KMS-11 (cell line): ENCODE data around the gene GPHN.

Experiments
- H2AFZ ChIP-seq: fragments of 200-600 bp; sonication (generic); 2 replicates; pipeline ENCODE4 v1.6.1; 2016; ENCODE audit warnings: antibody characterized with exemption, mixed run types, low read depth
- H3K27ac ChIP-seq: fragments of 200-600 bp; sonication (generic); 2 replicates; pipeline ENCODE4 v1.6.1; 2016; ENCODE audit warnings: mild to moderate bottlenecking, mixed run types
- H3K27me3 ChIP-seq: fragments of 200-600 bp; sonication (generic); 2 replicates; pipeline ENCODE4 v1.6.1; 2017; ENCODE audit warnings: mild to moderate bottlenecking, low read depth, mixed run types, moderate library complexity; ENCODE audit not compliant: insufficient read depth
- H3K36me3 ChIP-seq: fragments of 200-600 bp; sonication (generic); 2 replicates; pipeline ENCODE4 v1.6.1; 2017; ENCODE audit warnings: mild to moderate bottlenecking, mixed run types; ENCODE audit not compliant: insufficient read depth
- H3K4me1 ChIP-seq: fragments of 200-600 bp; sonication (generic); 2 replicates; pipeline ENCODE4 v1.6.1; 2016; ENCODE audit warnings: mild to moderate bottlenecking, low read depth, mixed run types; ENCODE audit not compliant: poor library complexity, severe bottlenecking
- H3K4me2 ChIP-seq: fragments of 200-600 bp; sonication (generic); 2 replicates; pipeline ENCODE4 v1.7.0; 2016; ENCODE audit warnings: mild to moderate bottlenecking, mixed run types
- H3K4me3 ChIP-seq: fragments of 200-600 bp; sonication (generic); IDR thresholded peaks from 2 replicates; pipeline ENCODE4 v1.6.1; 2017; ENCODE audit warnings: low read depth, low read length, mixed read lengths; ENCODE audit not compliant: insufficient read depth
- H3K79me2 ChIP-seq: fragments of 200-600 bp; sonication (generic); 2 replicates; pipeline ENCODE4 v1.6.1; 2016; ENCODE audit warnings: low read depth, mixed run types; ENCODE audit not compliant: insufficient read depth
- H3K9ac ChIP-seq: fragments of 200-600 bp; sonication (generic); 2 replicates; pipeline ENCODE4 v1.6.1; 2016; ENCODE audit warnings: mild to moderate bottlenecking, mixed run types
- H4K20me1 ChIP-seq: fragments of 200-600 bp; sonication (generic); 2 replicates; pipeline ENCODE4 v1.6.1; 2016; ENCODE audit warnings: mild to moderate bottlenecking, mixed run types; ENCODE audit not compliant: insufficient read depth
- CTCF ChIP-seq: fragments of 200-600 bp; sonication (generic); conservative IDR thresholded peaks from 2 replicates; pipeline ENCODE4 v1.6.1; 2017; ENCODE audit warnings: low read depth, mild to moderate bottlenecking, antibody characterized with exemption, low read length, moderate library complexity, mixed read lengths

GPHN gene

GRCh38 chr14:66623838-66624237 lies 115.9 kb downstream of the GPHN start:
- no peak for TF ChIP-seq CTCF
- no peak overlapping the region for H3K4me3 ChIP-seq
- H3K27ac ChIP-seq, result no peak overlapping the region; the same call in 1 of the 2 replicates
- no peaks in the 10 kb centered on the region for H3K27me3 ChIP-seq
- no peaks in the 10 kb centered on the region for H4K20me1 ChIP-seq
- no peak overlapping the region for H3K4me2 ChIP-seq
- no peaks in the 10 kb centered on the region for H3K36me3 ChIP-seq
- H3K79me2 ChIP-seq, result 0 out of 2 replicates have a peak, but pooled peaks cover 6% of the 10 kb centered on the region
- H3K4me1 ChIP-seq, result peaks cover 7% of the 10 kb centered on the region
- no peak overlapping the region for H2AFZ ChIP-seq
- H3K9ac ChIP-seq, result no peak overlapping the region

- Histone ChIP-seq H2AFZ (no peak overlapping the region), H3K27ac (no peak overlapping the region; the same call in 1 of the 2 replicates), H3K79me2 (0 out of 2 replicates have a peak, but pooled peaks cover 6% of the 10 kb centered on the region), H3K4me2 (no peak overlapping the region), H3K9ac (no peak overlapping the region), H3K27me3 (no peaks in the 10 kb centered on the region), H4K20me1 (no peaks in the 10 kb centered on the region), H3K4me3 (no peak overlapping the region), H3K4me1 (peaks cover 7% of the 10 kb centered on the region), H3K36me3 (no peaks in the 10 kb centered on the region)
- peak; percentile 68 for TF ChIP-seq CTCF
These were observed 116.5 kb downstream of the GPHN start for GRCh38 chr14:66624336-66624937.

GRCh38 chr14:66628636-66629035 lies 120.7 kb downstream of the GPHN start:
- Histone ChIP-seq H3K36me3 (no peaks in the 10 kb centered on the region), H3K27me3 (no peaks in the 10 kb centered on the region), H3K9ac (no peak overlapping the region), H3K79me2 (peaks cover 14% of the 10 kb centered on the region; the same call in 1 of the 2 replicates), H3K27ac (no peak overlapping the region), H3K4me1 (peaks cover 7% of the 10 kb centered on the region), H4K20me1 (no peaks in the 10 kb centered on the region), H3K4me3 (no peak overlapping the region), H3K4me2 (no peak overlapping the region), H2AFZ (no peak overlapping the region)
- no peak for TF ChIP-seq CTCF

DNA sequence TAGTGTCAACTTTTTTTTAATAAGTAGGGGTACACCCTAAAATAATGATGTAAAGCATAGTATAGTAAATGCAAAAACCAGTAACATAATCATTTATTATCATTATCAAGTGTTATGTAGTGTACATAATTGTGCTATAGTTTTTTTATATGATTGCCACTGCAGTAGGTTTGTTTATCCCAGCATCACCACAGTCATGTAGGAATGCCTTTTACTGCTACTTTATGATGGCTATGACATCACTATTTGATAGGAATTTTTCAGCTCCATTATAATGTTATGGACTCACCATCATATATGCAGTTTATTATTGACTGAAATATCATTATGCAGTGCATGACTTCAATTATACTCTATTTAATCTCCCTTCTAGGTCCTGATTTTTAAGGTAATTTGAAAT lies 121.6 kb downstream of the GPHN start:
- TF ChIP-seq CTCF, result no peak
- peaks cover 8% of the 10 kb centered on the region for H3K4me1 ChIP-seq
- no peak overlapping the region for H3K9ac ChIP-seq
- H3K27me3 ChIP-seq, result no peaks in the 10 kb centered on the region
- H3K27ac ChIP-seq, result no peak overlapping the region
- no peaks in the 10 kb centered on the region for H3K36me3 ChIP-seq
- peaks cover 14% of the 10 kb centered on the region; the same call in 1 of the 2 replicates for H3K79me2 ChIP-seq
- no peaks in the 10 kb centered on the region for H4K20me1 ChIP-seq
- no peak overlapping the region for H3K4me2 ChIP-seq
- no peak overlapping the region for H3K4me3 ChIP-seq
- no peak overlapping the region for H2AFZ ChIP-seq
